Omental fat pad (tissue), 4 donors: ENCODE results near the gene NAALADL2. TPM values are rescaled to one million over a fixed set of nuclear protein-coding genes. Genes with fewer than 3 reads are reported as not detected.

Experiments
- ATAC-seq: fragments of 150-250 bp; one replicate; pipeline ENCODE4 v1.9.1; 2016; ENCODE audit warnings: mild to moderate bottlenecking, moderate library complexity; ENCODE audit not compliant: low FRiP score
- DNase-seq: peaks from one replicate; pipeline ENCODE4 v3.0.0-alpha.2; 2019; ENCODE audit warnings: low spot score
- CTCF ChIP-seq, 3 donors: fragments of 450-650 bp; IDR thresholded peaks; one replicate each; pipeline ENCODE4 v1.5.1; 2016 to 2017; ENCODE audit warnings: antibody characterized with exemption in 3 of 3, mild to moderate bottlenecking in 3 of 3, moderate library complexity in 2 of 3
- total RNA-seq, 4 donors: library from RNA; depleted of rRNA; stranded (reverse); fragments of >200 nt; gene quantifications; one replicate each; pipeline ENCODE4 v1.1.0, GENCODE V29; 2016

The NAALADL2 gene
- total RNA-seq, 4 donors from 2014 or later: 6.5 to 15.1 (median 8.0) TPM

- DNase-seq (no peak), ATAC-seq (no peak)
- TF ChIP-seq CTCF (IDR thresholded peaks at IDR 0.05): no peak
Observed at GRCh38 chr3:174826069-174826468, 33.1 kb upstream of the NAALADL2 start.

- no peak for TF ChIP-seq CTCF (IDR thresholded peaks at IDR 0.05)
- ATAC-seq (no peak), DNase-seq (no peak)
Observed at GRCh38 chr3:174844746-174845145, 14.4 kb upstream of the NAALADL2 start.

GRCh38 chr3:174846055-174846454 is 13.1 kb upstream of the NAALADL2 start:
- no peak for ATAC-seq

GRCh38 chr3:174854987-174855386 is 4.1 kb upstream of the NAALADL2 start:
- TF ChIP-seq CTCF (IDR thresholded peaks at IDR 0.05): no peak
- ATAC-seq (no peak), DNase-seq (no peak)

More at GRCh38 chr3:174846055-174846454, 13.1 kb upstream of the NAALADL2 start:
- no peak for TF ChIP-seq CTCF (IDR thresholded peaks at IDR 0.05)
- no peak for DNase-seq

GRCh38 chr3:174857301-174857700 is 1.8 kb upstream of the NAALADL2 start:
- no peak for TF ChIP-seq CTCF (IDR thresholded peaks at IDR 0.05)
- no peak for DNase-seq
- ATAC-seq: no peak

GRCh38 chr3:174858353-174858752 is 781 bp upstream of the NAALADL2 start:
- ATAC-seq: no peak
- TF ChIP-seq CTCF (IDR thresholded peaks at IDR 0.05): no peak
- DNase-seq: no peak

- TF ChIP-seq CTCF (IDR thresholded peaks at IDR 0.05): no peak
- ATAC-seq (no peak), DNase-seq (no peak)
Observed at GRCh38 chr3:174859756-174860155, 622 bp downstream of the NAALADL2 start.
